OCI-LY1 (cell line): ENCODE results near the gene PRLR.

Experiments used
- H2AFZ ChIP-seq: fragments of 200-600 bp; sonication (generic), shearing (Covaris generic); 2 replicates; pipeline ENCODE4 v1.6.0; 2014; ENCODE audit warnings: antibody characterized with exemption, mild to moderate bottlenecking, low read length
- H3F3A ChIP-seq: fragments of 200-600 bp; sonication (generic), shearing (Covaris generic); 2 replicates; pipeline ENCODE4 v1.6.0; 2014; ENCODE audit warnings: mild to moderate bottlenecking, antibody characterized with exemption, low read length, moderate library complexity; ENCODE audit not compliant: insufficient read depth
- H3K27ac ChIP-seq: fragments of 200-600 bp; sonication (generic); 2 replicates; pipeline ENCODE4 v1.5.1; 2014; ENCODE audit warnings: low read length, mixed run types, mild to moderate bottlenecking, low read depth; ENCODE audit not compliant: poor library complexity, severe bottlenecking
- H3K27me3 ChIP-seq: fragments of 200-600 bp; sonication (generic); 2 replicates; pipeline ENCODE4 v1.6.0; 2014; ENCODE audit warnings: antibody characterized with exemption, mild to moderate bottlenecking, low read length, moderate library complexity; ENCODE audit not compliant: insufficient read depth
- H3K36me3 ChIP-seq: fragments of 200-600 bp; sonication (generic); 2 replicates; pipeline ENCODE4 v1.6.1; 2014; ENCODE audit warnings: mild to moderate bottlenecking, antibody characterized with exemption, low read length, moderate library complexity, mixed read lengths; ENCODE audit not compliant: insufficient read depth
- H3K4me1 ChIP-seq: fragments of 200-600 bp; sonication (generic); 2 replicates; pipeline ENCODE4 v1.5.1; 2014; ENCODE audit warnings: mild to moderate bottlenecking, low read length, moderate library complexity; ENCODE audit not compliant: insufficient read depth, severe bottlenecking
- H3K4me2 ChIP-seq: fragments of 200-600 bp; sonication (generic), shearing (Covaris generic); 2 replicates; pipeline ENCODE4 v1.6.1; 2014; ENCODE audit warnings: low read length
- H3K4me3 ChIP-seq: fragments of 200-600 bp; sonication (generic); 2 replicates; pipeline ENCODE4 v1.5.1; 2014; ENCODE audit warnings: low read length, low read depth, mild to moderate bottlenecking, mixed read lengths; ENCODE audit not compliant: poor library complexity, severe bottlenecking
- H3K79me2 ChIP-seq: fragments of 200-600 bp; shearing (Covaris generic); 2 replicates; pipeline ENCODE4 v1.6.1; 2016; ENCODE audit warnings: mixed run types, low read length, mixed read lengths; ENCODE audit not compliant: insufficient read depth
- H3K9ac ChIP-seq: fragments of 200-600 bp; sonication (generic), shearing (Covaris generic); 2 replicates; pipeline ENCODE4 v1.6.1; 2014; ENCODE audit warnings: mild to moderate bottlenecking, low read length, mixed read lengths
- H3K9me2 ChIP-seq: fragments of 200-600 bp; sonication (generic), shearing (Covaris generic); 2 replicates; pipeline ENCODE4 v1.6.1; 2014; ENCODE audit warnings: low read depth, mild to moderate bottlenecking, low read length, mixed read lengths
- H3K9me3 ChIP-seq: fragments of 200-600 bp; shearing (Covaris generic); 2 replicates; pipeline ENCODE4 v1.6.1; 2014; ENCODE audit warnings: low read length, mixed read lengths
- H4K20me1 ChIP-seq: fragments of 200-600 bp; sonication (generic), shearing (Covaris generic); 2 replicates; pipeline ENCODE4 v1.6.0; 2016; ENCODE audit warnings: mild to moderate bottlenecking, low read length; ENCODE audit not compliant: insufficient read depth
- CTCF ChIP-seq: fragments of 200-600 bp; sonication (generic), shearing (Covaris generic); IDR thresholded peaks from 2 replicates; pipeline ENCODE4 v1.5.1; 2017; ENCODE audit warnings: mild to moderate bottlenecking, antibody characterized with exemption, low read length, moderate library complexity, mixed read lengths
- EZH2 ChIP-seq: fragments of 200-600 bp; sonication (generic), shearing (Covaris generic); IDR thresholded peaks from 2 replicates; pipeline ENCODE4 v1.8.0; 2017; ENCODE audit warnings: borderline replicate concordance, mixed run types, mild to moderate bottlenecking, antibody characterized with exemption, low read length, moderate library complexity, mixed read lengths

PRLR gene

GRCh38 chr5:35212122-35212982 lies 17.9 kb downstream of the PRLR start:
- Histone ChIP-seq H2AFZ (no peak overlapping the region), H4K20me1 (no peaks in the 10 kb centered on the region), H3K27me3 (no peaks in the 10 kb centered on the region), H3K9ac (no peak overlapping the region), H3K4me3 (no peak overlapping the region), H3K4me1 (no peaks in the 10 kb centered on the region), H3K36me3 (no peaks in the 10 kb centered on the region), H3K79me2 (no peaks in the 10 kb centered on the region), H3F3A (no peaks in the 10 kb centered on the region), H3K27ac (no peak overlapping the region), H3K9me2 (no peaks in the 10 kb centered on the region), H3K9me3 (no peaks in the 10 kb centered on the region), H3K4me2 (no peak overlapping the region)
- no peak for TF ChIP-seq EZH2
- TF ChIP-seq CTCF, result no peak

- no peaks in the 10 kb centered on the region for H3K9me2 ChIP-seq
- no peak overlapping the region for H3K27ac ChIP-seq
- H3K79me2 ChIP-seq, result no peaks in the 10 kb centered on the region
- H3K27me3 ChIP-seq, result no peaks in the 10 kb centered on the region
- H3K4me3 ChIP-seq, result no peak overlapping the region
- H3K4me2 ChIP-seq, result no peak overlapping the region
- H3F3A ChIP-seq, result no peaks in the 10 kb centered on the region
- no peaks in the 10 kb centered on the region for H3K4me1 ChIP-seq
- no peaks in the 10 kb centered on the region for H3K36me3 ChIP-seq
- H3K9ac ChIP-seq, result no peak overlapping the region
- TF ChIP-seq EZH2, result no peak
- TF ChIP-seq CTCF, result no peak
- no peaks in the 10 kb centered on the region for H3K9me3 ChIP-seq
- H2AFZ ChIP-seq, result no peak overlapping the region
- no peaks in the 10 kb centered on the region for H4K20me1 ChIP-seq
Observed at GRCh38 chr5:35209862-35210261, 20.4 kb downstream of the PRLR start.

GRCh38 chr5:35205606-35206005 lies 24.7 kb downstream of the PRLR start:
- Histone ChIP-seq H3K27ac (no peak overlapping the region), H4K20me1 (no peaks in the 10 kb centered on the region)

More at GRCh38 chr5:35205606-35206005, 24.7 kb downstream of the PRLR start:
- Histone ChIP-seq H3K4me3 (no peak overlapping the region), H3K4me2 (no peak overlapping the region), H3K9me2 (no peaks in the 10 kb centered on the region), H3K79me2 (no peaks in the 10 kb centered on the region), H3K27me3 (no peaks in the 10 kb centered on the region), H3K9ac (no peak overlapping the region), H3K4me1 (no peaks in the 10 kb centered on the region), H3K36me3 (no peaks in the 10 kb centered on the region), H2AFZ (no peak overlapping the region), H3F3A (no peaks in the 10 kb centered on the region), H3K9me3 (no peaks in the 10 kb centered on the region)
- no peak for TF ChIP-seq EZH2
- no peak for TF ChIP-seq CTCF
